Measurements from ENCODE around the gene MRPL12.

DNA sequence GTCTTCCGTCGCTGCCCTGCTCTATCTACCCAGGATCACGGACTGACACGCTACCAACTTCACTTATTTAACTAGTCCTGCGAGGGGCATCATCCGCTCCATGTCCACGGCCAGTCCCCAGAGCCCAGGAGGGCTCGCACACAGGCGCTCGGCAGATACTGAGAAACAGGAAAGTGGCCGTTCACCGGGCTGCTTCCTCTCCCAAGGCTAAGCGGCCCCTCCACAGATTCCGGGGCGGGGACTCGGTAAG lies 37.1 kb upstream of the MRPL12 start:
- TF ChIP-seq, protein P1, sequence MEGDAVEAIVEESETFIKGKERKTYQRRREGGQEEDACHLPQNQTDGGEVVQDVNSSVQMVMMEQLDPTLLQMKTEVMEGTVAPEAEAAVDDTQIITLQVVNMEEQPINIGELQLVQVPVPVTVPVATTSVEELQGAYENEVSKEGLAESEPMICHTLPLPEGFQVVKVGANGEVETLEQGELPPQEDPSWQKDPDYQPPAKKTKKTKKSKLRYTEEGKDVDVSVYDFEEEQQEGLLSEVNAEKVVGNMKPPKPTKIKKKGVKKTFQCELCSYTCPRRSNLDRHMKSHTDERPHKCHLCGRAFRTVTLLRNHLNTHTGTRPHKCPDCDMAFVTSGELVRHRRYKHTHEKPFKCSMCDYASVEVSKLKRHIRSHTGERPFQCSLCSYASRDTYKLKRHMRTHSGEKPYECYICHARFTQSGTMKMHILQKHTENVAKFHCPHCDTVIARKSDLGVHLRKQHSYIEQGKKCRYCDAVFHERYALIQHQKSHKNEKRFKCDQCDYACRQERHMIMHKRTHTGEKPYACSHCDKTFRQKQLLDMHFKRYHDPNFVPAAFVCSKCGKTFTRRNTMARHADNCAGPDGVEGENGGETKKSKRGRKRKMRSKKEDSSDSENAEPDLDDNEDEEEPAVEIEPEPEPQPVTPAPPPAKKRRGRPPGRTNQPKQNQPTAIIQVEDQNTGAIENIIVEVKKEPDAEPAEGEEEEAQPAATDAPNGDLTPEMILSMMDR (IDR thresholded peaks at IDR 0.05) = no peak
- no peak for TF ChIP-seq ZNF232 (CRISPR knock-in tag; IDR thresholded peaks at IDR 0.05)

Data from WTC11 (cell line).